Memory B cell (primary cell): ENCODE measurements around the gene ZC2HC1B.
A peak's percentile ranks its signal among the peaks of the same experiment; 100 is the strongest.

Experiments used
- ATAC-seq: fragments of 150-1000 bp; cut with Tn5 transposase; 2 replicates; pipeline ENCODE4 v1.10.0; 2021; ENCODE audit warnings: low read depth, mild to moderate bottlenecking, moderate library complexity
- DNase-seq, 2 donors: peaks; one replicate each; pipeline ENCODE4 v3.0.0; 2022; ENCODE audit warnings: low spot score in 2 of 2
- H3K27ac Mint-ChIP-seq: one replicate; pipeline ENCODE4 v1.8.0; 2022; ENCODE audit warnings: mild to moderate bottlenecking, moderate library complexity, mixed read lengths
- H3K27me3 Mint-ChIP-seq: one replicate; pipeline ENCODE4 v1.8.0; 2022; ENCODE audit warnings: mixed read lengths
- H3K36me3 Mint-ChIP-seq: one replicate; pipeline ENCODE4 v1.8.0; 2022; ENCODE audit warnings: mild to moderate bottlenecking, mixed read lengths
- H3K4me1 Mint-ChIP-seq: one replicate; pipeline ENCODE4 v1.8.0; 2022; ENCODE audit warnings: mixed read lengths
- H3K4me3 Mint-ChIP-seq: one replicate; pipeline ENCODE4 v1.8.0; 2022; ENCODE audit warnings: mild to moderate bottlenecking, moderate library complexity, mixed read lengths
- H3K9me3 Mint-ChIP-seq: one replicate; pipeline ENCODE4 v1.8.0; 2022; ENCODE audit warnings: mixed read lengths

ZC2HC1B gene

DNA sequence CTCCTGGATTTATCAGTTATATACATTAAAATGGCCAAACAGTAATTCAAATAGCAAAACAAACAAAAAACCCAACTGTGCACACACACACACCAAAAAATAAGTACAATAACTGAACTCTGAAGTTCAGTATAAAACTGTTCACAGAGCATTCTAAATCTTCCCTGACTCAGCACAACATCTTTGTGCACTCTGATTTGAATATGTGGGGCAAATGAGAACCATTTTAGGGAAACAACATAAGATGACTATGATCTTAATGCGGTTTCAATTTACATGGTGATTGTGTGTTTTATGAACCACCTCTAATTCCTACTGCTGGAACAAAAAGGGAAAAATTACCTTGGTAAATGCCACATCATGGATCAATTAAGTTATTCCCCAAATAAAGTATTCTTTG is 102.0 kb downstream of the ZC2HC1B start:
- no peak for DNase-seq
- H3K27me3 Mint-ChIP-seq, result no peaks in the 10 kb centered on the region
- H3K36me3 Mint-ChIP-seq, result peaks cover 11% of the 10 kb centered on the region
- ATAC-seq, result no peak
- no peak overlapping the region for H3K4me3 Mint-ChIP-seq
- H3K27ac Mint-ChIP-seq, result no peak overlapping the region
- H3K4me1 Mint-ChIP-seq, result peaks cover 3% of the 10 kb centered on the region
- H3K9me3 Mint-ChIP-seq, result no peaks in the 10 kb centered on the region

DNA sequence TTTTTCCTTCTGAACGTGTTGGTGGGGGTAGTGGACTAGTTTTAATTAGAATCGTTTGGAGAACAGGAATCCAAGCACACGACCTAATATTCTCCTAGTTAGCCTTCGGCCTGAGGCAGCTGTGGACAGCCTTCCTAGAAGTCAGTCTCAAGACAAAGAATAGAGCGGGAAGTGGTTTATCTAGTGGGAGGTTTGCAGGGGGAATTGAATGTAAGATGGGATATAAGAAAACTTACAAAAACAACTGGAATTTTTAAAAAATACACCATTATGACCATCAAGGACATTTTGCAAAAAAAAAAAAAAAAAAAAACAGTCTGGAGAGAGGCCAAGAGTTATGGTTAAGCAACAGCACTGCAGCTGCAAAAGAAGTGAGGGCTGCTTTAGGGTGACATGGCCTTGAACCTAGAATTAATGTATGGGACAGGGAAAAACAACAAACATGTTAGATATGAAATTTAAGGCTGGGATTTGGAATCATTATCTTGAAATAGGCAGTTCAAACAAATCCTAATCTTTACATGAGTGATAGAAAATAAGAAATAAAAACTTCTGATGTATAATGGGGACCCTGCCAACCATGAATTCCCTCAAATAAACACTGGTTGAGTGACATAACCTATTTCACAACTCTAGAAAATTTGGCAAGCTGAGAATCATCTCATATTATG is 103.6 kb downstream of the ZC2HC1B start:
- H3K4me1 Mint-ChIP-seq, result peaks cover 3% of the 10 kb centered on the region
- no peaks in the 10 kb centered on the region for H3K27me3 Mint-ChIP-seq
- no peak for ATAC-seq
- peaks cover 11% of the 10 kb centered on the region for H3K36me3 Mint-ChIP-seq
- no peak for DNase-seq
- no peak overlapping the region for H3K27ac Mint-ChIP-seq
- H3K9me3 Mint-ChIP-seq, result no peaks in the 10 kb centered on the region
- no peak overlapping the region for H3K4me3 Mint-ChIP-seq

DNA sequence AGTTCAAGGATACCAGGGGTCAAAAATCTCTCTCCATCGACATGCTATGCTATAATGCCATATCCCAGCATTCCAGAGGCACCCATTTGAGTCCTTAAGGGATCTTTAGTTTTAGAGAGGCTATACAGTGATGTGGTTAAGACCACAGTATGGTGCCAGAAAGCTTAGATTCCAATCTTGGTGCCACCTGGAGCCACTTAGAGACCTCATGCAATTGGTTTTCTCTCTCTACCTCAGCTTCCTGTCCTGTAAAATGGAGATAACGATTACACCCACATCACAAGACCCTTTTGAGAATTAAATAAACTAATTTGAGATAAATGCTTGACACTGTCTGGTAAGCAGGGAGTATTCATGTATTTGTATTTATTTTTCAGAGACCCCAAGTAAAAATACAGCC is 104.8 kb downstream of the ZC2HC1B start:
- no peaks in the 10 kb centered on the region for H3K27me3 Mint-ChIP-seq

DNA sequence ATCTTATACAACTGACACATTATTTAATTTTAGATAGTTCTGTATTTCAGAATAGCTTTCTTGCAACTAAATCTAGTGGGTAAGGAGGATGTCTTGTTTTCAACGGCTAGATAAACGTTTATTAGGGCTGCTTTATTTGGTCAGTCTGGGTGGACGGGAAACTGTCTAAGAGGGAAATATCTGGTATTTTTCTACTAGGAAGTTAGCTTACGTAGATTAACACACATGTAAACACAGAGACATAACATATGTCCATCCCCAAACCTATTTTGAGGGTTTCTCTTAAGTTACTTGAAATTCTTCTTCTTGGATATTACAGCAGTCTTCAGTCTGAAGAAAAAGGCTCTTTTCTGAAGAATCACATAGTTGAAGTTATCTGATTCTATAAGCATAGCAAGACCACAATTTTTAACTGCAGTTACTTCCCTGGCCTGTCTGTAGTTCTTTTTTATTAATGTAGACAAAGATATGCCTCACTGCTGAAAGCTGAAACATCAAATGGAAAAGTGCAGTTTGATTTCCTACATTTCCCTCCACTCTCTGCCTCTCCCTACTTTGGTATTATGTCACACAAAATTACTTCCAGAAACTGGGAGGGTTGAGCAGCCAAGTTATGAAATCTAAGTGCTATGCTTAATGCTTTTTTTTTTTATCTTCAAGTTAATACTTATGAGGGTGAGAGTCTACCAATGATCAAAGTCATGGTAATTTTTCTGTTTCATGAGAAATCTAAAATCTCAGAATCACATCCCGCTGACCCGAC is 106.4 kb downstream of the ZC2HC1B start:
- peaks cover 3% of the 10 kb centered on the region for H3K4me1 Mint-ChIP-seq

More for the DNA sequence above, 104.8 kb downstream of the ZC2HC1B start:
- Mint-ChIP-seq H3K4me1 (peaks cover 3% of the 10 kb centered on the region), H3K9me3 (no peaks in the 10 kb centered on the region), H3K4me3 (no peak overlapping the region), H3K27ac (no peak overlapping the region), H3K36me3 (peaks cover 11% of the 10 kb centered on the region)
- DNase-seq (no peak), ATAC-seq (no peak)

DNA sequence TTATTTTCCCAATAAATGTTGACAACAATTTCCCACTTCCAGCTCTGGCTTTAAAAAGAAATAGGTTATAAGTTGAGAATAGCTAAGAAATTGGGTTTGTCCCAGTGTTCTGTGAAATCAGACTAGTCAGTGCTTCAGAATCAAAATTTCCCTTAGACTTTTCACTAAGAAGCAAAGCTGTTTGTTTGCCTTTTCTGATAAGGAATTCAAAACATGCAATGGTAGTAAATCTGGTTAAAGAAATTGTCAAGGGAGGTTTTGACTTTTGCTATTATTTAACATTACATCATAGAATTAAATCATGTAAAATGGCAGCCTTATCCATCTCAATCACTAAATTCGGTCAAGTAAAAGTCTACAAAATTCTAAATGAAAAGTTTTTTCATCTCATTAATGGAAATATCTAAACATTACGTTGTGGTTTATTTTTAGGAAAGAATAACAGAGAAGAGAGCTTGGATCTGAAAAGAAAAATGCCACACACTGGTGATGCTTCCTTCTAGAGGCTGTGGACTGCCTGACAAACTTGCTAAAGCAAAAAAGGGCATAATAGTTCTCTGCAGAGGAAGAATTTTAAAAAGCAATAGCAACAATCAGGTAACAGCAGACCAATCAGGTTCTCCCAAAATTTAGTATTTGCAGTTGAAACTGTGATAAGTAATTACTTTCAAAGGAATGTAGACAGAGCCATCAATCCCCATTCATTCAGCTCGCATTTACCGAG is 107.4 kb downstream of the ZC2HC1B start:
- H3K36me3 Mint-ChIP-seq, result no peaks in the 10 kb centered on the region
- DNase-seq (no peak), ATAC-seq (no peak)
- H3K4me3 Mint-ChIP-seq, result no peak overlapping the region
- H3K9me3 Mint-ChIP-seq, result no peaks in the 10 kb centered on the region
- no peaks in the 10 kb centered on the region for H3K4me1 Mint-ChIP-seq
- no peak overlapping the region for H3K27ac Mint-ChIP-seq
- no peaks in the 10 kb centered on the region for H3K27me3 Mint-ChIP-seq

More for the DNA sequence above, 106.4 kb downstream of the ZC2HC1B start:
- H3K27ac Mint-ChIP-seq, result no peak overlapping the region
- no peaks in the 10 kb centered on the region for H3K9me3 Mint-ChIP-seq
- H3K4me3 Mint-ChIP-seq, result no peak overlapping the region
- H3K27me3 Mint-ChIP-seq, result no peaks in the 10 kb centered on the region
- no peak for DNase-seq
- no peak for ATAC-seq
- peaks cover 4% of the 10 kb centered on the region for H3K36me3 Mint-ChIP-seq

DNA sequence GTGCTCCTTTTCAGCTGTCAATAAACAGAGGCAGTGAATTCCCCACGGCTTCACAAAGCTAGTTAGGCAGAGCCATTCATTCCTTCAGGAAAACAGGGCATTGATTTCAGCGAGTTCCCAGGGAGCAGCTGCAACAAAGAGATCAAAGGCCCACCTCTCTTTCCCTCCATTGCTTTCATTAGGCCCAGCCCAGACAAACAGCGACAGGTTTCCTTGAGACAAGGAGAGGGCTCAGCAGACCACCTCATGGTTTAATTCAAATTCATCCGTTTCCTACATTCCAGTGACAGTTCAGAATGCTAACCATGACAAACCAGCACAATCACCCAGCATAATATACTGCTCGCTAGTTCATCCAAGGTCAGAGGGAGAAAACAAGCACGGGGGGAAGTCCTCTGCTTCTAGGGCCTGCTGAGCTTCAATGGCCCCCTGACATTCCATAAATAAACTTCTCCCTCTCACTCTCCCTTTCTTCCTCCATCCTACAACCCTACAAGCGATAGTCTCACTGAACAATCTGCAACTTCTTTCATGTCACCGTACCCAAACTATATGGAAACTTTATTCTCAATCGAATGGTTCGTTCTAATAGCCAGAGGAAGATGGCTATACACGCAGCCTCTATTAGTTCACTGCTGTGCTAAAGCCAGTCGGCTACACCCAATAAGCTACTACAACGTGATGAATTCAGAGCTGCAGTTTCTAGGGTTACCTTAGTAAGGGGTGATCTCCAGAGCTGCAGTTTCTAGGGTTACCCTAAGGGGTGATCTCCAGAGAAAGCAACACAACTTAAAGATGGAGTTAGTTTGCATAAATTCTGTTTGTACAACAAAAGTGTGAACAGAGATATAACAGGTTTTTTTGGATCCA is 109.1 kb downstream of the ZC2HC1B start:
- Mint-ChIP-seq H3K36me3 (no peaks in the 10 kb centered on the region), H3K4me1 (peaks cover 3% of the 10 kb centered on the region), H3K9me3 (no peaks in the 10 kb centered on the region), H3K27me3 (no peaks in the 10 kb centered on the region), H3K4me3 (no peak overlapping the region), H3K27ac (no peak overlapping the region)
- ATAC-seq, result no peak
- no peak for DNase-seq

DNA sequence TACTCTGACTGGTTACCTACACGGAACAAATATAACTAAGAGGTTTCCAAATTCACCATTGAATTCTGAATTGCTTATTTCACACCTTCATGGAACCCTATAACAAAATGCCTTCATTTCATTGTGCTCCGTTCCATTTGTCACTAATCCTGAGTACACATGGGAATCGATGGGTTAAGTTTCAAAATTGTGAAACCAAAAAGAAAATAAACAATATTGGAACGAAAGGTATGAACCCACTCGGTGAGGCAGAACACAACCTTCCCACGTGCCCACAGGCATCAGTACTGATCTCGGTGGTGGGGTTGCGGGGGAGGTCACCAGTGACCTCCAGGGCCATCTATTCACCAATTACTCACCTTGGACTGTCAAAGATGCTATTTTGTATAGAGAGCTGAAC is 109.8 kb downstream of the ZC2HC1B start:
- H3K4me3 Mint-ChIP-seq, result no peak overlapping the region
- H3K27me3 Mint-ChIP-seq, result no peaks in the 10 kb centered on the region
- H3K27ac Mint-ChIP-seq, result no peak overlapping the region
- DNase-seq (no peak), ATAC-seq (no peak)
- H3K9me3 Mint-ChIP-seq, result no peaks in the 10 kb centered on the region
- no peaks in the 10 kb centered on the region for H3K36me3 Mint-ChIP-seq
- peaks cover 3% of the 10 kb centered on the region for H3K4me1 Mint-ChIP-seq

DNA sequence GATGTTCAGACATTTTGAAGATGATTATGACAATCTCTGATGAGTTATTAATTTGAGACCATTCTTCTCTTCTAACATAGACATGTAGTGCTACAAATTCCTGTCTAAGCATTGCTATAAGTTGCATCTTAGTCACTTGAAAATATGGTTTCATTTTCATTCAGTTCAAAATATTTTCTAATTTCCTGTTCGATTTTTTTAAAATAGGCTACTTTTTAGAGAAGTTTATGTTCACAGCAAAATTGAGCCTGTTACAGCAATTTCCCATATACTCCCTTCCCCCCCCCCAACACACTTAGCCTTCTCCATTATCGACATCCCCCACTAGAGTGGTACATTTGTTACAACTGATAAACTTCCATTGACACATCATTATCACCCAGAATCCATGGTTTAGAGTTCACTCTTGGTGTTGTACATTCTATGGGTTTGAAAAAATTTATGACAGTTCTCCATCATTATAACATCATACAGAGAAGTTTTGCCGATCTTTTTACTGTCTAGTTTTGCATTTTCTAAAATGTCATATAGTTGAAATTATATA is 112.6 kb downstream of the ZC2HC1B start:
- peak overlapping the region; percentile 4 for H3K27ac Mint-ChIP-seq
- ATAC-seq (no peak), DNase-seq (no peak)
- H3K36me3 Mint-ChIP-seq, result no peaks in the 10 kb centered on the region
- no peak overlapping the region for H3K4me3 Mint-ChIP-seq
- H3K9me3 Mint-ChIP-seq, result no peaks in the 10 kb centered on the region
- peaks cover 3% of the 10 kb centered on the region for H3K4me1 Mint-ChIP-seq
- no peaks in the 10 kb centered on the region for H3K27me3 Mint-ChIP-seq

DNA sequence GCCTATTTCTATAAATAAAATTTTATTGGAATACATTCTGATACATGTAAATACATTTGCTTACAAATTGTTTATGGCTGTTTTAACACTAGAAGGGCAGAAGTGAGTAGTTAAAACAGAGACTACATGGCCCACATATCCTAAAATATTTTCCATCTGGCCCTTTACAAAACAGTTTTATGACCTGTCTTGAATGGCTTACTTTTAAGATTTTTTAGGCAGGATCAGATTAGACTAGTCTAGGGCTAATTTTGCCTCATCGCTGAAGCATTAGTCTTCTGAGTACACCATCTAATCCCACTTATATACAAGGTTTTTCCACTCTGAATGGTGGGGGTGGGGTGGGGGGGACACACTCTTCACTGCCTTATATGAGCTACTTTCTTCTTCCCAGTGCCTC is 116.6 kb downstream of the ZC2HC1B start:
- Mint-ChIP-seq H3K9me3 (no peaks in the 10 kb centered on the region), H3K27me3 (no peaks in the 10 kb centered on the region), H3K4me1 (peaks cover 3% of the 10 kb centered on the region), H3K4me3 (no peak overlapping the region), H3K27ac (no peak overlapping the region), H3K36me3 (no peaks in the 10 kb centered on the region)
- no peak for ATAC-seq
- no peak for DNase-seq

DNA sequence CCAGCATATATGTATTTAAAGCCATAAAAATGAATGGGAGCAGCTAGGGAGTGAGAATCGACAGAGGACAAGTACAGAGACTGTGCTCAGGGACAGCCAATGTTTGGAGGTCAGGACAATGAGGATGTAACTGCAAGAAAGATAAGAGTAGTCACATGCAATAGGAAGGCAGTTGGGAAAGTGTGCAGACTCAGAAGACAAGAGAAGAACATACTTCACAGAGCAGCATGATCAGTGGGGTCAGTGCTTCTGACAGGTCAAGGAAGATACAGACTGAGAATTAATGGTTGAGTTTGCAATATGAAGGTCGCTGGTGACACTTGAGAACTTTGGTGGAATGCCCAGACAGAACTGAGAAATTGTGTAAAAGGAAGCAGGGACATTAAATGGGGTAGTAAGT is 118.7 kb downstream of the ZC2HC1B start:
- H3K4me1 Mint-ChIP-seq, result no peaks in the 10 kb centered on the region
- H3K36me3 Mint-ChIP-seq, result no peaks in the 10 kb centered on the region
- H3K4me3 Mint-ChIP-seq, result no peak overlapping the region
- H3K27me3 Mint-ChIP-seq, result no peaks in the 10 kb centered on the region
- no peaks in the 10 kb centered on the region for H3K9me3 Mint-ChIP-seq
- H3K27ac Mint-ChIP-seq, result no peak overlapping the region
- DNase-seq, result no peak
- ATAC-seq, result no peak

DNA sequence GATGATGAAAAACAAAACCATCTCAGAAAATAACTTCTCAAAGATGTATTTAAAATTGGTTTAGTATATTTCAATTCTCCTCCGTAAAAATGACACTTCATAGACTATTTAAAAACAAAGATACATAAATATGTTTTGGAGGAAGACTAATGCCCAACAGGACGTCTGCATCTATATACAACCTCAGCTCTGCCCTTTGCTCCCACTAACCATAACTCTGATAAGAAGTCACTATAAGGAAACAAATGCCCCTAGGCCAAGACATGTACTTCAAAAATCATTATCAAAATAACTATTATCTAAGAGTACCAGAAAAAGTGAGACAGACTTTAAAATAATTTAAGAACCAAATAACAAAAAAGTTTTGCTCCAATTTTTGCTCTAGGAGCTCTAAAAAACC is 120.4 kb downstream of the ZC2HC1B start:
- Mint-ChIP-seq H3K36me3 (peaks cover 3% of the 10 kb centered on the region), H3K4me3 (no peak overlapping the region), H3K4me1 (no peaks in the 10 kb centered on the region), H3K9me3 (peaks cover 1% of the 10 kb centered on the region), H3K27me3 (no peaks in the 10 kb centered on the region), H3K27ac (no peak overlapping the region)
- no peak for ATAC-seq
- no peak for DNase-seq

DNA sequence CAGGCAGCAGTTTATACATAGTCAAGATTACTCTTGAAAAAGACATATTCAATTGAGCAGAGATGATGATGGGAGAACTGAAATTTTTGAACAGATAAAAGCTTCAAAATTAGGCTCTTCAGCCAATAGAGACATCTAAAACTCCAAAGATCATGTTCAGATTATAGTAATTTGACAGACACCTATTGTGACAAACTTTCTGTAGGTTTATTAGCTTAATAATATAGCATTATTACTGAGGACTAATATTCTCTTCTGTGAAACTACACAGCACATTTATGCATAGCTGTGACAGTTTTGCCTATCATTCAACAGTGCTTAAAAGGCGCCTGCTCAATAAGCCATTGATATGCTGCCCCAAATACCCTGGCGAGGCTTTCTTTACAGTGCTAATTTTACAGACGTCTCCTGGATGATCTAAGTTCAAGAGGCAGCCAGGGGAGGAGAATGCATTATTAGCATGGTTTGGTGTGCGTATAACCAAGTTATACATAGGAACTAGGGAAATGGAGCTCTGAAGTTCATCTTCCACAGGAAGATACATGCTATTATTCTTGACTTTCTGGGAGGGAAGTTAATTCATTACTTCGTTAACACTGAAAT is 122.3 kb downstream of the ZC2HC1B start:
- Mint-ChIP-seq H3K27me3 (no peaks in the 10 kb centered on the region), H3K4me3 (no peak overlapping the region), H3K36me3 (peaks cover 5% of the 10 kb centered on the region), H3K4me1 (no peaks in the 10 kb centered on the region), H3K9me3 (peaks cover 2% of the 10 kb centered on the region), H3K27ac (no peak overlapping the region)
- ATAC-seq, result no peak
- DNase-seq, result no peak
